AG08396 (cell line): ENCODE data around the gene UBE2F.
A peak's percentile ranks its signal among the peaks of the same experiment; 100 is the strongest.
"Not testable (repeated sequence)": the region's sequence is repeated elsewhere in the genome, so short reads cannot be mapped to it uniquely, and the experiment has no call there.

Source experiments
- DNase-seq: peaks from one replicate; pipeline ENCODE4 v3.0.0; 2012; ENCODE audit warnings: low spot score, mixed read lengths

Gene UBE2F

DNA sequence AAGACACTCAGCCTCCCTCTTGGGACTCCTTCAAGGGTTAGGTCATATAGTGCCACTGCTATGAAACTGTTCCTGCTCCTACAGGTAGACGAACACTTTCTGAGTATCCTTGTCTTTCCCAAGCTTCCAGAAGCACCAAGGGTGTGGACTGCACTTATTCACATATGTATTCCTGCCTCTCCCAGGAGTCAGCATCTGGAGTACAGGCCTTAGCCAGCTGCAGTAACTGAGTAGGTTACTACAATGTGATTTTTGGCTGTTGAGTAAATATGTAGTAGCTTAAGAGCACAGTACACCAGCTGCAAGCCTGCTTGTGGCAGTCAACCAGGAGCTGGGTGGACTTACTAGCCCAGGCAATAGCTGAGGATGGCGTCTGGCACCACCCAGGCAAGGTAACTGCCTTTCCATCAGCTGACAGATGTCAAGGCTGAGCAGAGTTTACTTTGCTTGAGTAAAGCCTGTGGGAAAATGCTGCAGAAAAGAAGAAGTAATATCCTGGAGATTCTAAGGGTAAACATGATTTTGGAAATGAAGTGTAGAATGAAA, 80.0 kb downstream of the UBE2F start:
- DNase-seq = no peak

DNA sequence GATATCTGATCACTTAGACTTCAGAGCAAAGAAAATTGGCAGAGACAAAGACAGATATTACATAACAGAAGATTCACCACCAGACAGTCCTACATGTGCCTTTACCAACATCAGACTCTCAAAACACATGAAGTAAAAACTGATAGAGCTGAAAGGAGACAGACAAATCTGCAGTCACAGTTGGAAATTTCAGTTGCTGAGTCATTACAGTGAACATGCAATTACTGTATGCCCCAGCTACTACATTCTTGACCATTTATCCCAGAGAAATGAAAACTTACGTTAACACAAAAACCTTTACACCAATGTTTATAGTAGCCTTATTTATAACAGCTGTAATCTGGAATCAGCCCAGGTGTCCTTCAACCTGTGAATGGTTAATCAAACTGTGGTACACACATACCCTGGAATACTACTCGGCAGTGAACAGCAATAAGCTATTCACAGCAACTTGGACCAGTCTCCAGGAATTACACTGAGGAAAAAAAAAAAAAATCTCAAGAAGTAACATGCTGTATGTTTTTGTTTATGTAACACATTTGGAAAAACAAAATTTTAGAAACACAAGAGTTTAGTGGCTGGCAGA, 86.5 kb downstream of the UBE2F start:
- DNase-seq = peak; percentile 24

DNA sequence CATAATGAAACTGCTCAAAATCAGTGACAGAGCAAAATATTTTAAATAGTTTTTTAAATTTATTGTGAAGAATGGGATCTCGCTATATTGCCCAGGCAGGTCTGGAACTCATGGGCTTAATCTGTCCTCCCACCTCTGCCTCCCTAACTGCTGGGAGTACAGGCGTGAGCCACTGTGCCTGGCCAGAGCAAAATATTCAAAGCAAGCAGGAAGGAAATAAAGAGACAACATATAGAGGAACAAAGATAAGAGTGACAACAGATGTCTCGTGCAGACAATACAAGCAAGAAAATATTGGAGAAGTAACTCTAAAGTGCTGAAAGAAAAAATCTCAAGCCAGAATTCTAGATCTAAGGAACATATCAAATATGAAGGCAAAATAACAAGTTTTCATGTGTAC, 89.0 kb downstream of the UBE2F start:
- no peak for DNase-seq

DNA sequence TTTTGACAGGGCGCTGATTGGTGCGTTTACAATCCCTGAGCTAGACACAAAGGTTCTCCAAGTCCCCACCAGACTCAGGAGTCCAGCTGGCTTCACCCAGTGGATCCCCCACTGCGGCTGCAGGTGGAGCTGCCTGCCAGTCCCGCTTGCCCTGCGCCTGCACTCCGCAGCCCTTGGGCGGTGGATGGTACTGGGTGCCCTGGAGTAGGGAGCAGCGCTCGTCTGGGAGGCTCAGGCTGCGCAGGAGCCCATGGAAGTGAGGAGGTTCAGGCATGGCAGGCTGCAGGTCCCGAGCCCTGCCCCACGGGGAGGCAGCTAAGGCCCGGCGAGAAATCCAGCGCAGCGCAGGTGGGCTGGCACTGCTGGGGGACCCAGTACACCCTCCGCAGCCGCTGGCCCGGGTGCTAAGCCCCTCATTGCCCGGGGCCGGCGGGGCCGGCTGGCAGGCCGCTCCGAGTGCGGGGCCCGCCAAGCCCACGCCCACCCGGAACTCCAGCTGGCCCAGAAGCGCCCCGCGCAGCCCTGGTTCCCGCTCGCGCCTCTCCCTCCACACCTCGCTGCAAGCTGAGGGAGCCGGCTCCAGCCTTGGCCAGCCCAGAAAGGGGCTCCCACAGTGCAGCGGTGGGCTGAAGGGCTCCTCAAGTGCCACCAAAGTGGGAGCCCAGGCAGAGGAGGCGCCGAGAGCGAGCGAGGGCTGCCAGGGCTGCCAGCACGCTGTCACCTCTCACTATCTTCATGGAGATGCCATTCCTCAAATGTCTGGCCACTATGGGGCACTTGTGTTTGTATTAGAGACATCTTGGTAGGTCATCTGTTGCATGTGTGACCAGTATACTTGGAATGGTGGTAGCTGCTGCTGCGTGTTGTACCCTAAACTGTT, 91.1 kb downstream of the UBE2F start:
- not testable (repeated sequence) for DNase-seq

DNA sequence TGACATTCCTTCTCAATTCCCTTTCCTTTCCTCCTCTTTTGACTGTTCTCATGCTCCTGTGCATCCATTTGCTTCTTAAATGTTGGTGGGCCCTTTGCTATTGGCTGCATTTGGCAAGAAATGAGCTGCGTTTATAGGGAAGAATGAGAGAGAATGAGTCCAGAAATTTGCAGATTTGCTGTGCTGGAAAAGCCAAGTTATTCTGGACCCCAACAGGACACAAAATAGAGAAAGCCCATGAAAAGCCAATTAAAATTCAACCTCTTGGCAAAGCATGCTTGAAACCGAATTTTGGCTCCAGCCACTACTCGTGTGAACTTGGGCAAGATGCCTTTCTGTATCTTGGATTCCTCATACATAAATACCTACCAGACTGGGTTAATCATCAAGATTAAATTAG, 92.7 kb downstream of the UBE2F start:
- no peak for DNase-seq

DNA sequence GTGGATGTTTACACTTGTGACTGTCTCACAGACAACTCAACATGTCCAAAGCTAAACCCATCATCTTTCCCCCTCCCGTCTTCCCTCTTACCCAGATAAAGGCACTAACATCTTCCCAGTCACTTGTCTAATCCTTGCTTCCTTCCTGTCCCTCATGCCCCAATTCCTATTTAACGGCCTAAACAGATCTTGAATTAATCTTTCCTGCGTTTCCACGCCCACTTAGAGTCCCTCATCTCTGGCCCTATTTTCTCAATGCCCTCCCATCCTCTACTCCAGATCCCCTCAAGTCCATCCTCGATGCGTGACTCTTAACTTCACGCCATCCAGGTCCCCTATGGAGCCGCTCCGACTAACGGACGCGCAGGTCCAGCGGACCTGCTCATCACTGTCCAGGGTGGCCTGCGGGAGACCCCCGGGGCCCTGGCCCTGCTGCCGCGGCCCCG, 93.3 kb downstream of the UBE2F start:
- peak; percentile 32 for DNase-seq

DNA sequence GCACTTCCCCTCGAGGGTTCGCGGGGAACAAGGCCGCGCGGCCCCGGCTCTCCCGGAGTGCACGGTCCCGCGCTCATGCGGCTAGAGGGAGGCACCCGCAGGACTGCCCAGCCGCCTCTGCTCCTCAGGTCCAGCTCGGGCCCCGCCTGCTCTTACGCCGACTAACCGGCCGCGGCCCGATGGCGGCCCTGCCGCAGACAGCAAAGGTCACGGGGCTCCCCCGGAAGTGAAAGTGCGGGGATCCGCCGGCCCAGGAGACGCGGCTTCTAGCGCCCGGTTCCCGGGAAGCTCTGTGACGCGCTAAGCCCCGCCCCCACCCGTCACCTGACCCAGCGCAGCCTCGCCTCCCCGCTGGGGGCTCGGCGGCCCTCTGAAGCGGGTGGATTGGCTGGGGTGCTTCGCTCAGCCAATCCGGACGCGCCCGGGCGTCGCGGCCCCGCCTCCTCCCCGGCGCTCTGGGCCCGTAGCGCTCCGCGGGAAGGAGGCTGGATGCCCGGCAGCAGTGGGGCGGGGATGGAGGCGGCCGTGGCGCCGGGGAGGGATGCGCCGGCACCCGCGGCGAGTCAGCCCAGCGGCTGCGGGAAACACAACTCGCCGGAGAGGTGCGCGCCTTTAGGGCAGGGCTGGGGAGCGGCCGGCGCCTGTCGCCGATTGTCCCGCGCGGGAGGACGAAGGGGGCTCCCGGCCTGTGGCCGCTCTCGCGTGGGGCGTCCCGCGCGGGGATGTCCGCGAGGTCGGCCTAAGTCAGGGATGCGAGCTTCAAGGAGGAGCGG, 93.9 kb downstream of the UBE2F start, which contains the start of gene SCLY:
Gene SCLY (plus strand): TSS at position 460 of the 773 bp plus-strand sequence. CDS start 54 bp downstream, at position 514.
- DNase-seq = peak; percentile 100

DNA sequence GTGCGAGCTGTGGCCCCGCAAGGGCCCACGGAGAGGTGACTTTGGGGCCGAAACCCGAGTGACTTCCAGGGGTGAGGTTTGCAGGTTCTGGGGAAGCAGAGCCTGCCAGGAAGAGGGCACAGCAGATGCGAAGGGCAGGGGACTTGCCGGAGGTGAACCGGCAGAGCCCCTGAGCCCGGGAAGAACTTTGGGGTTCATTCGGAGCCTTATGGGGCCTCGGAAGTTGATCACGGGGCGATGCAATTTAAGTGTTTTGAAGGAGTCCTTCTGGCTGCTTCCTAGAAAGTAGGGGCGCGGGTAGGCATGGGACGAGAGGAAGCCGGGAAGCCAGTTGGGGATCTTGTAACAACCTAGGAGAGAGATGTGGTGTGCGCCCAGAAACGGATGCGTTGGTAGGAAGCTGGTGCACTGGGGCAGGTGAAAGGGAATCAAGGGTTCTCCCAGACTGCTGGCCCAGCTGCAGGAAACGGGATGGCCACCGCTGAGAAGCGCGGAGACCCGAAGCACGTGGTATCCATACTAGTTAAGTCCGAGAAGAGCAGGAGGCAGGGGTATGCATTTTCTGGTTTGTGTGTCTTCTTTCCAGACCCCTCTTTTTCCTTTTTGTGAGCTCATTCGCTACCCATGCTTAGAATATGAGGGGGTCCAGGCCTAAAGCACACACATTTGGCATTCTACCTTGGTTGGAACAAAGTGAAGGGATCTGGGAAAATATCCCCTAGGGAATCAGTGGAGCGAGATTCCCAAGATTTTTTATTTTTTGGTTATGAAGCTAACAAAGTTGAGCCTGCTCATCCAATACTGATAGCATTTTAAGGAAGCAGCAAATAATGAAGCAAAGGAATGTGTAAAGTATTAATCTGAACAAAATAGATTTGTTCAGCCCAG, 94.7 kb downstream of the UBE2F start:
- DNase-seq = peak; percentile 54

DNA sequence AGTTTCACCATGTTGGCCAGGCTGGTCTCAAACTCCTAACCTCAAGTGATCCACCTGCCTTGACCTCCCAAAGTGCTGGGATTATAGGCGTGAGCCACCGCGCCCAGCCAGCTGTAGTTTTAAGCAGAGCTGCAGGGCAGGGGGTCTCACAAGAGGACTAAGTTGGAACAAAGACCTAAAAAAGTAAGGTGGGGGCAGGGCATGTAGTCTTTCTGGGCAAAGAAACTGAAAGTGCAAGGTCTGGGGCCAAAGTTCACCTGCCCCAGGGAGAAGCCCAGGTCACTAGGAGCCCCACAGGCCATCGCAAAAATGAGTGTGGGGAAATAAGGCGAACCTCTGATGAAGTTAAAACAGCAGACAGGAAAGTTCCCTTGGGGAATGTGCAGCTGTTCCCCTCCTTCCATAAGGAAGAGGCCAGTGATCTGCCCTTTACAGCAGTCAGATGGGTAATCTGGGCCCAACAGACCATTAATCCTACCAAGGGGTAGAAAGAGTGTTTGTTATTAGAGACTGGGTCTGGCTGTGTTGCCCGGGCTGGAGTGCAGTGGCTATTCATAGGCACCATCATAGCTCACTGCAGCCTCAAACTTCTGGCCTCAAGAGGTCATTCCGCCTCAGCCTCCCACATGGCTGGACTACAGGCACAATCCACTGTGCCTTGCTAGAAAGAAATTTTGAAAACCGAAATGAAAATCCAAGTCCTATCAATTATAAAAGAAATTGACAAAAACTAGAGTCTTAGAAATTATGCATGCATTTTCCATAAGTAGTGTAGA, 96.8 kb downstream of the UBE2F start:
- DNase-seq = no peak

DNA sequence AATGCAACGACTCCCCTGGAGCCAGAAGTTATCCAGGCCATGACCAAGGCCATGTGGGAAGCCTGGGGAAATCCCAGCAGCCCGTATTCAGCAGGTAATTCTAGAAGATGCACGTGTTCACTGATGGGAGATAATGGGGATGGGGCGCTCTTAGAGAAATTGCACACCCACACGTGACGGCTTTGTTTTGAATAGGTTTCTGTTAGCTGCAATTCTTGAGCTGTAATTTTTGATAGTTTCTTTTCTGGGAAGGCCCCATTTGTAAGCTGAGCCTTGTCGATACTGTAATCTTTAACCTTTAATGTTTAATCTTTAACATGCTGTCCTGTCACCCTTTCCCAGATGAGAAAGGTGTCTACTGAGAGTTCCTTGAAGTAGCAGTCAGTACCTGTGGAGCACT, 97.6 kb downstream of the UBE2F start:
- DNase-seq = no peak

DNA sequence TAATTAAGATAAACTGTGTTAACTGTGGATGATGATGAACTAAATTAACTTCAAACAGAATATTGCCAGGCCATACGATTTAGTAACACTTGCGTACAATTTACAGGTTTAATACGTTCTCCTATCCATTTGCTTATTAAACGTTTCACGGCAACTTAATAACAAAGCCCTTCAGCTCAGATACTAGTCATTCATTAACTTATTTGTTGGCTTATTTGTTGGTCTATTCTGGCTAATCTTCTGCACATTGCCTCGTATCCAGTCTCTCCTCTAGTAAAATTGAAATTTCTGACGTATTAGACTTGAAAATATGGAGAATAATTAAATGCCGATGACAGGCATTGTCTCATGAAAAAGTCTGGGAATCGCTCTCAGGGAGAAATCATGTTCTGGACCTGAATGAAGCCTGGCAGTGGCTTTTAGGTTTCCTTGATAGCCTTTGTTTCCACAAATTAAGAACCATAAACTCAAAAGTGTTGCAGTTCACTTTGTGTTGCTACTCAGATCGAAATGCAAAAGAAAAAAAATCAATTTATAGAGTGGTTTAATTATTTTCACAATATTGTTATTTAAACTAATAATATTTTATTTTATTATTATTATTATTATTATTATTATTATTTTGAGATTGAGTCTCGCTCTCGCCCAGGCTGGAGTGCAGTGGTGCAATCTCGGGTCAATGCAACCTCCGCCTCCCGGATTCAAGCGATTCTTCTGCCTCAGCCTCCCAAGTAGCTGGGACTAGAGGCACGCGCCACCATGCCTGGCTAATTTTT, 98.4 kb downstream of the UBE2F start:
- no peak for DNase-seq

DNA sequence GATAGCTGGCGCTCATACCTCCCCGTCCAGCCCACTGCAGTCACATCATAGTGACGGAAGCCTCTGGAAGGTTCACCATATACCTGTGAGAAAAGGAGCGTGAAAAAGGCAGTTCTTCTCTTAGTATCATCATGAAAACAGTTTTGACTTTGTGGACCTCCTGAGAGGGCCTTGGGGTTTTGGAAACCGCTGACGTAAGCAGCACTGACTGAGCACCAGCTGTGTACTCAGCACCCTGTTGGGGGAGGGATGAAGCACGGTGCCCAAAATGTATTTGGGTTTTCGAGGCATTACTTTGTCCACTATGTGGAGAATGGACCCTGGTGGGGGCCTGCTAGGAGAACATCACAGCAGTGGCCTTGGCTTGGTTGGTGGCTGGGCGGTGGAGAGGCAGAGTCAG, 99.4 kb downstream of the UBE2F start:
- no peak for DNase-seq

DNA sequence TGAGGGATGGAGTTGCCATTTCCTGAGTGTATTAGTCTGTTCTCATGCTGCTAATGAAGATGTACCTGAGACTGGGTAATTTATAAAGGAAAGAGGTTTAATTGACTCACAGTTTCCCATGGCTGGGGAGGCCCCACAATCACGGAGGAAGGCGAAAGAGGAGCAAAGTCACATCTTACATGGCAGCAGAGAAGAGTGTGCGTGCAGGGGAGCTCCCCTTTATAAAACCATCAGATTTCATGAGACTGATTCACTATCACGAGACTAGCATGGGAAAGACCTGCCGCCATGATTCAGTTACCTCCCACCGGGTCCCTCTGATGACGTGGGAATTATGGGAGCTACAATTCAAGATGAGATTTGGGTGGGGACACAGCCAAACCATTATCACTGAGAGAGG, 99.9 kb downstream of the UBE2F start:
- not testable (repeated sequence) for DNase-seq

DNA sequence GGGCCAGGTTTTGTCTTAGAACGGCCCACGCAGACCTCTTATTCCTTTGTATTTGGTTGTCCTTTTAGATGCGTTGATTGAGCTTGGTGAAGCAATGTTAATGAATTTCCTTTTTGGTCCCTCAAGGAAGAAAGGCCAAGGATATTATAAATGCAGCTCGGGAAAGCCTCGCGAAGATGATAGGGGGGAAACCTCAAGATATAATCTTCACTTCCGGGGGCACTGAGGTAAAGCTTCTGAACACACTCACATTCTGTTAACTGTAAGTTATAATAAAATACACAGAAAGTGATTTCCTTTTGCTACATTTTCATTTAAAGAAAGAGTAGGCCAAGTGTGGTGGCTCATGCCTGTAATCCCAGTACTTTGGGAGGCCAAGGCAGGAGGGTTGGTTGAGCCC, 101.1 kb downstream of the UBE2F start:
- DNase-seq = no peak

DNA sequence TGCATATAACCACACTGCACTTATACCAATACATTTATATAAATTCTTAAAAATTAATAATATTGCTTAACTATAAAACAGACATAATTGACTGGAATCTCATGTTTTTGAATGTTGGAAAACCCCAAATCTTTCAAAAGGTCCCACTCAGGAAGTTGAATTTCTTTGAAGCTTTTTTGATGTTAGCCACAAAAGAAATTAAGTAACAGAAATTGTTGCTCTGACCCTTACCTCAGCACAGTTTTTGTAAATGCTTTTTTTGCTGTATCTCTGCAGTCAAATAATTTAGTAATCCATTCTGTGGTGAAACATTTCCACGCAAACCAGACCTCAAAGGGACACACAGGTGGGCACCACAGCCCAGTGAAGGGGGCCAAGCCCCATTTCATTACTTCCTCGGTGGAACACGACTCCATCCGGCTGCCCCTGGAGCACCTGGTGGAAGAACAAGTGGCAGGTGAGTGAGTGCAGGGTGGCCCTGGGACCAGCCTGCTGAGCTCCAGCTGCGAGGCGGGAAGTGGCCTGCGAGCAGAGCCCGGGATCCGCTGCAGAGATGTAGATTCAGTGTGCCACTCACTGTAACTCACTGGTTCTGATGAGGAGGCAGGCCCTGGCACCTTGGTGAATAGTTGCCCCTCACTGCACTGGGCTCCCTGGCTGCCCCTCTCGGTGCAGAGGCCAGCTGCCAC, 102.4 kb downstream of the UBE2F start:
- DNase-seq = no peak

DNA sequence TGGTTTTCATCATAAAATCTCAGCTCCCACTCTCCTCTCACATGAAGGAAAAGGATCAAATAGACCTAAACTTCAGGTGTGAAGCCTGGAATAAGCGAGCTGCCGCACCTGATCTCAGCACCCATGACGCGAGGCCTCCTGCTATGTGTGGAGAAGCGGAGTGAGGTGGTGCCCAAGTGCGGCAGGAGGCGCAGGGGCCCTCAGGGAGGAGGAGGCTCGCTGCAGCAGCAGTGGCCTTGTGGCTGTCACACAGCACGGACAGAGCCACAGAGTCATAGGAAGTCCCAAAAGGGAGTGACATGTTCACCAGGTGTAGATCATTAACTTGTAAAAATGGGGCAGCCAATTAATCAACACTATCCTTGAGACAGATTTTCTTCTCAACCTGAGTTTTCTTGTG, 103.1 kb downstream of the UBE2F start:
- no peak for DNase-seq

DNA sequence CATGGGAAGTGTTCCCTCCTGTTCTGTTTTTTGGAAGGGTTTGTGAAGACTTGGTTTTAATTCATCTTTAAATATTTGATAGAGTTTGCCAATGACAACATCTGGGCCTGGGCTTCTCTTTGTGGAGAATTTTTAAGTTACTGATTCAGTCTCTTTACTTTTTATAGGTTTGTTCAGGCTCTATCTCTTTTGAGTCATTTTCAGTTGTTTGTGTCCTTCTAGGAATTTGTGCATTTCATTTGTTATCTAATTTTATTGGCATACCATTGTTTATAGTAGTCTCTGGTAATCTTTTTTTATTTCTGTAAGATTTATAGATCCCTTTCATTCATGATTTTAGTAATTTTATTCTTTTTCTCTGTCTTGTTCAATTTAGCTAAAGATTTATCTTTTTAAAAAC, 108.6 kb downstream of the UBE2F start:
- no peak for DNase-seq

DNA sequence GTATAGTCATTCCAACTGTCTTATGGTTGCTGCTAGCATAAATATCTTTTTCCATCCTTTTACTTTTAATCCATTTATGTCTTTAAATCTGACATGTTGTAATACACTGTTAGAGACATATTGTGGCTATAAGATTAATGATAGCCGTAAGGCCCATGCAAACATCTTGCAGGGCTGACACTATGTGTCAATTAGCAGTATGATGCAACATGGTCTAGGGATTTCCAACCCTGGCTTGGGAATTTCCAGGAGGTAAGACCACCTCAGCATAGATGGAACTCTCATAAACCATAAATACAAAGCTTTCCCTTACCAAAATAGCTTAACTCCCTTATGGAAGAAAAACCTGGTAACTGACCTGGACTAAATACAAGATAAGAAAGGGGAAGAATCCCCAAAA, 110.5 kb downstream of the UBE2F start:
- no peak for DNase-seq

DNA sequence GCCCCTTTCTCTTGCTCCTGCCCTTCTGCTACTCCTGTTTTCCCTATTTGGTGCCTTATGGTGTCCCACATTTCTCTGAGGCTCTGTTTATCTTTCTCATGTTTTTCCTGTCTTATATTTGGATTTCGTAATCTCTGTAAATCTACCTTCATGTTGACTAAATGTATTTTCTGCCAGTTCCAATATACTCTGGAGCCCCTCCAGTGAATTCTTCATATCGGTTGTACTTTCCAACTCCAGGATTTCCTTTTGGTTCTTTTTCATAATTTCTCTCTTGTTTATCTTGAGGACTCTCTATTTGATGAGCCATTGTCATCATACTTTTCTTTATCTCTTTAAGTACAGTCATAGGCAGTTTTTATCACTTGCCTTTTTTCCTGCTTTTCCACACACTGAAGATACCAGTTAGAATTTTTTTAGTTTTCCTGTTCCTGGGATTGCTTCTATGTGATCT, 113.1 kb downstream of the UBE2F start:
- DNase-seq = no peak
